SK-N-SH (cell line): ENCODE data around the gene KCNQ5.

Experiments
- CHD2 ChIP-seq: fragments of 150-350 bp; IDR thresholded peaks from 2 replicates; pipeline ENCODE4 v1.6.1; 2018; ENCODE audit warnings: low read length; ENCODE audit not compliant: partially characterized antibody
- CTCF ChIP-seq: fragments of 200-600 bp; sonication (generic); IDR thresholded peaks from 2 replicates; pipeline ENCODE4 v1.6.1; 2017; ENCODE audit warnings: antibody characterized with exemption, mild to moderate bottlenecking, moderate library complexity
- EZH2phosphoT487 ChIP-seq: fragments of 200-600 bp; sonication (generic); IDR thresholded peaks from 2 replicates; pipeline ENCODE4 v1.6.1; 2017; ENCODE audit warnings: low read depth, mixed run types, mild to moderate bottlenecking, antibody characterized with exemption, moderate library complexity, borderline replicate concordance
- FOXM1 ChIP-seq: IDR thresholded peaks from 2 replicates; pipeline ENCODE4 v1.4.0; 2012; ENCODE audit warnings: low read depth, mild to moderate bottlenecking
- MAX ChIP-seq: IDR thresholded peaks from 2 replicates; pipeline ENCODE4 v1.4.0; 2012; ENCODE audit warnings: low read depth
- PBX3 ChIP-seq: IDR thresholded peaks from 2 replicates; pipeline ENCODE4; 2012
- RAD21 ChIP-seq: IDR thresholded peaks from 2 replicates; pipeline ENCODE4 v1.6.1; 2012; ENCODE audit warnings: mild to moderate bottlenecking, low read length
- REST ChIP-seq: IDR thresholded peaks from 2 replicates; pipeline ENCODE4 v1.6.1; 2012; ENCODE audit warnings: mild to moderate bottlenecking, low read depth, low read length, moderate library complexity
- SMC3 ChIP-seq: IDR thresholded peaks from 2 replicates; pipeline ENCODE4 v1.6.1; 2012; ENCODE audit warnings: low read depth, low read length, improper control_type of control experiment
- TAF1 ChIP-seq: IDR thresholded peaks from 2 replicates; pipeline ENCODE4 v1.6.1; 2012; ENCODE audit warnings: low read depth, mild to moderate bottlenecking, low read length, moderate library complexity, borderline replicate concordance
- USF2 ChIP-seq: fragments of 150-350 bp; IDR thresholded peaks from 2 replicates; pipeline ENCODE4 v1.6.1; 2017; ENCODE audit warnings: antibody characterized with exemption, low read length, low read depth, borderline replicate concordance
- YY1 ChIP-seq: IDR thresholded peaks from 2 replicates; pipeline ENCODE4 v1.4.0; 2012; ENCODE audit warnings: low read depth, mild to moderate bottlenecking

- TF ChIP-seq CTCF (no peak), REST (no peak), CHD2 (no peak), YY1 (no peak), TAF1 (no peak), RAD21 (no peak), SMC3 (no peak), MAX (no peak), USF2 (no peak), PBX3 (no peak), EZH2phosphoT487 (no peak), FOXM1 (no peak)
These were observed 378.1 kb downstream of the KCNQ5 start for GRCh38 chr6:72999995-73000394.
